Prostate gland (tissue), 2 donors: ENCODE data around the gene PCDH9. TPM values are rescaled to one million over a fixed set of nuclear protein-coding genes. Genes with fewer than 3 reads are reported as not detected.

Experiments
- DNase-seq: peaks from one replicate; pipeline ENCODE4 v3.0.0-alpha.2; 2019; ENCODE audit warnings: low spot score
- H3K27ac ChIP-seq, 2 donors: fragments of 200-600 bp; sonication (generic); 2 replicates each; pipeline ENCODE4 v1.5.1; 2017 to 2019
- H3K27me3 ChIP-seq: fragments of 200-600 bp; sonication (generic); replicated peaks from 2 replicates; pipeline ENCODE4 v1.5.1; 2019; ENCODE audit not compliant: insufficient read depth
- H3K36me3 ChIP-seq, 2 donors: fragments of 200-600 bp; sonication (generic); 1 replicate in 1 of 2; 2 replicates in 1 of 2; pipeline versions ENCODE4 v1.5.1 to v1.8.1; 2017 to 2019
- H3K4me1 ChIP-seq: fragments of 200-600 bp; sonication (generic); replicated peaks from 2 replicates; pipeline ENCODE4 v1.5.1; 2019
- H3K4me3 ChIP-seq, 2 donors: fragments of 200-600 bp; sonication (generic); 2 replicates each; pipeline ENCODE4 v1.5.1; 2017 to 2019
- H3K9me3 ChIP-seq: fragments of 200-600 bp; sonication (generic); 2 replicates; pipeline ENCODE4 v1.5.1; 2017
- CTCF ChIP-seq, 4 experiments: fragments of 200-600 bp in 2 of 4; fragments of 450-650 bp in 2 of 4; sonication (generic) in 2 of 4; IDR thresholded peaks; 1 replicate in 3 of 4; 2 replicates in 1 of 4; pipeline ENCODE4 v1.5.1; 2016 to 2019; ENCODE audit warnings: antibody characterized with exemption in 4 of 4, mild to moderate bottlenecking in 2 of 4, moderate library complexity in 2 of 4
- POLR2A ChIP-seq: fragments of 450-650 bp; IDR thresholded peaks from one replicate; pipeline ENCODE4 v1.6.1; 2016; ENCODE audit warnings: antibody characterized with exemption, mild to moderate bottlenecking
- POLR2AphosphoS5 ChIP-seq: sonication (generic); formaldehyde crosslinking; IDR thresholded peaks from one replicate; pipeline ENCODE4 v1.6.1; 2017; ENCODE audit warnings: antibody characterized with exemption
- WGBS: methylation state at CpG from one replicate; pipeline ENCODE4 v1.1.5; 2018; 5-methylcytosine and 5-hydroxymethylcytosine counted together
- intact Hi-C: fragments of 100-400 bp; cut with DNase I; formaldehyde crosslinking; loops from one replicate; pipeline ENCODE4 v1.14.2; 2022
- total RNA-seq, 2 donors: library from RNA; depleted of rRNA; stranded (reverse); fragments of >200 nt; gene quantifications; one replicate each; pipeline ENCODE4 v1.1.0, GENCODE V29; 2016

Gene PCDH9
- total RNA-seq, 2 donors from 2014 or later, result 1.8 to 5.5 TPM

DNA sequence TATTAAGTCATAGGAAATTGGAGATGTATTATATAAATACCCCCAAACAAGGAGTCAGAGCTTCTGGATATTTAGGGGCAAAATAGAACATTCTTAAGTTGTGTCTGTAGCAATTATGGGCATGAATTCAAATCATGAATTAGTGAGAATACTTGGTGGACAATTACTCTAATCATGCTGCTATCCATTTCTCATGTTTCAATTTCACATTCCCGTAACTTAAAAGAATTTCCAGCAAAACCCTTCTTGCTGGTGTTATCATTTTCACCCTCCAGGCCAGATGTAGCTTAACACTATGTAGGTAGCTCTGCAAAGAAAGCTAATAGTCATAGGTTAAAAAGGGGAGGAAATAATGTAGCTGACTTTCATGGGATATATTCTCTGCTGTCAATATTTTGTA is 136.1 kb downstream of the PCDH9 start:
- DNase-seq, result no peak
- no peaks in the 10 kb centered on the region for H3K9me3 ChIP-seq
- H3K4me1 ChIP-seq, result no peaks in the 10 kb centered on the region
- 87% methylated on average over 1 of the region's 1 CpG for WGBS
- TF ChIP-seq POLR2AphosphoS5, result no peak
- TF ChIP-seq POLR2A, result no peak
- TF ChIP-seq CTCF (IDR thresholded peaks at IDR 0.05), result no peak
- no peaks in the 10 kb centered on the region for H3K27me3 ChIP-seq
- H3K4me3 ChIP-seq, result no peak overlapping the region
- H3K36me3 ChIP-seq, result no peaks in the 10 kb centered on the region
- intact Hi-C loops, result no loop called here
- H3K27ac ChIP-seq, result no peak overlapping the region

DNA sequence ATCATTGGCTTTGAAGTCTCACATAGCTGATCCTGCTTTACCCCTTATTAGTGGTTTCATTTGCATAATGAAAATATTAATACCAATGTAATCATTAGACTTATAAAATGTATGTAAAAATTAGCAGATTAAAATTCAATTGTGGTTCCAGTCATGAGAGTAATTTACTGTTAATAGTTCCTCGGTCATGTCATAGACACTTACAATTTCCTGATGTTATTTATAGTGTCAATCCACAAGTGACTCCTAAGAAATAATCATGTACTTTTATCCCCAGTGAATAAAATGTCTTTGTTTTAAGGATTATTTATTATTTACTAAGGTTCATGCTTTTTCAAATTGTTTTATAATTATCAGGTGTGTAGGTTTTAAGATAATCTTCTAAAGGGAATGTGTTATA is 138.5 kb downstream of the PCDH9 start:
- TF ChIP-seq POLR2A (no peak), CTCF (IDR thresholded peaks at IDR 0.05) (no peak), POLR2AphosphoS5 (no peak)
- WGBS, result 76% methylated on average over 1 of the region's 1 CpG
- intact Hi-C loops, result no loop called here

GRCh38 chr13:67090856-67091255 is 139.3 kb downstream of the PCDH9 start:
- H3K4me1 ChIP-seq, result no peaks in the 10 kb centered on the region
- intact Hi-C loops, result no loop called here
- no peak overlapping the region for H3K27ac ChIP-seq
- H3K36me3 ChIP-seq, result no peaks in the 10 kb centered on the region
- DNase-seq, result no peak
- no peak overlapping the region for H3K4me3 ChIP-seq
- H3K9me3 ChIP-seq, result no peaks in the 10 kb centered on the region
- TF ChIP-seq POLR2A (no peak), POLR2AphosphoS5 (no peak), CTCF (IDR thresholded peaks at IDR 0.05) (no peak)
- no peaks in the 10 kb centered on the region for H3K27me3 ChIP-seq
- 63% methylated on average over 2 of the region's 2 CpGs for WGBS

More for the DNA sequence above, 138.5 kb downstream of the PCDH9 start:
- Histone ChIP-seq H3K36me3 (no peaks in the 10 kb centered on the region), H3K27ac (no peak overlapping the region), H3K4me1 (no peaks in the 10 kb centered on the region), H3K9me3 (no peaks in the 10 kb centered on the region), H3K4me3 (no peak overlapping the region), H3K27me3 (no peaks in the 10 kb centered on the region)
- DNase-seq, result no peak

DNA sequence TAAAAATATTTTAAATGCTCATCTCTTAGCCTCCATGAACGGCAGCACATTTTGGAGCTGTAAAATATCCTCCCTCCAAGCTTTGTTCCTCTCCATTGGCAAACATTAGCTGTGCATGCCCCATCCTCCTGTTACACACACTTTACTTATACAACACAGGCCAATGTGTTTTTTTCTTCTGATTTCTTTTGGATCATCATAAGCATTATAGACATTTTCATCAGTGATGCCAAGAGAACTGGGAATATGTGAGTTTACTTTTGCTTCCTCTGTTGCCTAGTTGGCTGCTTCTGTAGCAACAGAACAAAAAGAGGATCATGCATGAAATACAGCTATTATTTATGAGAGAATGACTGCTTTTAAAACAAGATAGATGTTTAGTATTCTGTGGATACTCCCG is 142.6 kb downstream of the PCDH9 start:
- no peaks in the 10 kb centered on the region for H3K36me3 ChIP-seq
- no peak for DNase-seq
- no peaks in the 10 kb centered on the region for H3K4me1 ChIP-seq
- intact Hi-C loops, result no loop called here
- H3K27me3 ChIP-seq, result no peaks in the 10 kb centered on the region
- 22% methylated on average over 2 of the region's 2 CpGs for WGBS
- H3K27ac ChIP-seq, result no peak overlapping the region
- no peak overlapping the region for H3K4me3 ChIP-seq
- TF ChIP-seq CTCF (IDR thresholded peaks at IDR 0.05), result no peak
- no peak for TF ChIP-seq POLR2AphosphoS5
- TF ChIP-seq POLR2A, result no peak
- no peaks in the 10 kb centered on the region for H3K9me3 ChIP-seq

DNA sequence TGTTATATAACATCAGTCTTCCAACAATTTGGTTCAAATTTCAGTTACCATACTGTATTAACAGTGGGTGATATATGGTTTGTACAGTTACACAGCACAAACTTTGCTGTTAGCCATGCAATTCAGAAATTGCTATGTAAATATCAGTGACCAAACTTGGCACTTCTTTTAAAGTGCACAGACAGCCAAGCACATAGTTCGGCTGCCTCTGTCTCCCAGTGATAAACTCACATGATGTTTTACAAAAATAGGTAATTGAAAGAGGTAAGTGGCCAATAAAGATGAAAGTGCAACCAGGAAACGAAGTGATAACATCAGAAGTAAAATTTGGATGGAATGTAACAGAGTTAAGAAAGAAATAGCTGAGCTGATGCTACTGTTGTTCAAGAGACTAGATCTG is 143.9 kb downstream of the PCDH9 start:
- no peak for TF ChIP-seq POLR2AphosphoS5
- TF ChIP-seq POLR2A, result no peak
- TF ChIP-seq CTCF (IDR thresholded peaks at IDR 0.05), result no peak
- Histone ChIP-seq H3K4me3 (no peak overlapping the region), H3K9me3 (no peaks in the 10 kb centered on the region), H3K4me1 (no peaks in the 10 kb centered on the region), H3K27me3 (no peaks in the 10 kb centered on the region), H3K36me3 (no peaks in the 10 kb centered on the region), H3K27ac (no peak overlapping the region)
- intact Hi-C loops, result no loop called here
- DNase-seq, result no peak
- 28% methylated on average over 2 of the region's 2 CpGs for WGBS
